HG03159 (cell line): ENCODE data around the gene SLC11A1.

Source experiments
- ATAC-seq: cut with Tn5 transposase; IDR thresholded peaks from one replicate; pipeline ENCODE4 v1.9.1; 2021; ENCODE audit warnings: mild to moderate bottlenecking, moderate library complexity; ENCODE audit not compliant: unreplicated experiment

SLC11A1 gene

GRCh38 chr2:218366621-218367414 lies 15.3 kb upstream of the SLC11A1 start:
- ATAC-seq = no peak

- peak; percentile 82 for ATAC-seq
Observed at GRCh38 chr2:218367415-218368149, 14.5 kb upstream of the SLC11A1 start.

- ATAC-seq = no peak
Observed at GRCh38 chr2:218368150-218368528, 13.9 kb upstream of the SLC11A1 start.

- ATAC-seq = no peak
Observed at GRCh38 chr2:218368621-218369153, 13.4 kb upstream of the SLC11A1 start.

- ATAC-seq = no peak
Observed at GRCh38 chr2:218369330-218369729, 12.7 kb upstream of the SLC11A1 start.

- no peak for ATAC-seq
Observed at GRCh38 chr2:218370410-218371063, 11.5 kb upstream of the SLC11A1 start.

GRCh38 chr2:218371983-218372350 lies 10.1 kb upstream of the SLC11A1 start:
- no peak for ATAC-seq

GRCh38 chr2:218374795-218375194 lies 7.3 kb upstream of the SLC11A1 start:
- no peak for ATAC-seq

GRCh38 chr2:218375212-218375611 lies 6.9 kb upstream of the SLC11A1 start:
- no peak for ATAC-seq

- ATAC-seq = no peak
Observed at GRCh38 chr2:218378053-218378452, 4.0 kb upstream of the SLC11A1 start.

- ATAC-seq = no peak
Observed at GRCh38 chr2:218382785-218383184, 712 bp downstream of the SLC11A1 start.

- no peak for ATAC-seq
Observed at GRCh38 chr2:218383892-218384519, 1.9 kb downstream of the SLC11A1 start.

- no peak for ATAC-seq
Observed at GRCh38 chr2:218384975-218385374, 2.9 kb downstream of the SLC11A1 start.

- ATAC-seq = no peak
Observed at GRCh38 chr2:218386505-218387368, 4.7 kb downstream of the SLC11A1 start.

- ATAC-seq = no peak
Observed at GRCh38 chr2:218387369-218388194, 5.5 kb downstream of the SLC11A1 start.

- ATAC-seq = no peak
Observed at GRCh38 chr2:218389333-218390150, 7.5 kb downstream of the SLC11A1 start.

- ATAC-seq = no peak
Observed at GRCh38 chr2:218391202-218391601, 9.1 kb downstream of the SLC11A1 start.

GRCh38 chr2:218392459-218392858 lies 10.4 kb downstream of the SLC11A1 start:
- no peak for ATAC-seq
